CD4-positive, alpha-beta T cell treated with Interleukin-17A for 1 hour (primary cell): Measurements from ENCODE around the gene WDFY1.

Experiments used
- DNase-seq: peaks from one replicate; pipeline ENCODE4 v3.0.0-alpha.2; 2020

Gene WDFY1

DNA sequence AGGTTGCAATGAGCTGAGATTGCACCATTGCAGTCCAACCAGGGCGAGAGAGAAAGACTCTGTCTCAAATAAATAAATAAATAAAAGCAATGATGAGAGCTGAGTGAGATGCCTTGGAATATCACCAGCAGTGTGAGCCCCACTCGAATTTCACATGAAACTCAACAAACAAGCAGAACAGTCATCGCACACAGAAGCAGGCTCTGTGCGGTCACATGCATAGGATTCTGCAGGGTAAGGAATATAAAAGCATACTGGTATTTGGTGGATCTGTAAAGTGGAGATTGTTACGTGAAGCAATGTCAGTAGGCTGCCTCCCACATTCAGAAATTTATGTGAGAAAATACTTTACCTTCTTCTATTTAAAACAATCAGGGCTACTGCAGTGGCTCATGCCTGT is 89.7 kb downstream of the WDFY1 start:
- no peak for DNase-seq

DNA sequence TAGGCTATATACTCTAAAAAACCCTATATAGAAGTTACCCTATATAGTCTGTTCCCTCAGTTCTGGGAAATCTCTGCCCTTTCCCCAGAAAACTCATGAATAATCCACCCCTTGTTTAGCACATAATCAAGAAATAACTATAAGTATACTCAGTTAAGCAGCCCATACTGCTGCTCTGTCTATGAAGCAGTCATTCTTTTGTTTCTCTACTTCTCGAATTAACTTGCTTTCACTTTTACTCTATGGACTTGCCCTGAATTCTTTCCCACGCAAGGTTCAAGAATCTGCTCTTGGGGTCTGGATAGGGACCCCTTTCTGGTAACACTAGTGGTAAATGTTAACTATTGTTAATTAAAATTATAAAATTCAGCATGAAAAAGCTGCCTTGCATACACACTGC is 90.4 kb downstream of the WDFY1 start:
- DNase-seq = no peak

DNA sequence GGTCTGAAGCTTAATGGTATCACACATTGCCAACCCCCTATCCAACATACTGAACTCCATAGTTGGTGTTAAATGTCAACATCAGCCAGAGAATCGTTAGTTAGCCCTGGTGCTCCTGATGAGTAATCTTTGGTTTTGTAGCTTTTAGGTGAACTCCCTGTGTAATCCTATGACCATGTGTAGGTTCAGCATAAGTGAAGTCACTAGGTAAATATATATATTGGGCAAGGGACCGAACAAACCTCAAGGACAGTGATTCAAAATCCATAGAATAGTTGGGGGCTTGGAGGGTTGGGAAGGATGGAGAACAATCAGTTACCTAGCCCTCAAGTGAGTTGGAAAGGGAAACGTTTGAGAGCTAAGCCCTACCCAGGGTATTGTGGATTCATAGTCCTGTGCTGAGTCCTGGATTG is 91.7 kb downstream of the WDFY1 start:
- no peak for DNase-seq

DNA sequence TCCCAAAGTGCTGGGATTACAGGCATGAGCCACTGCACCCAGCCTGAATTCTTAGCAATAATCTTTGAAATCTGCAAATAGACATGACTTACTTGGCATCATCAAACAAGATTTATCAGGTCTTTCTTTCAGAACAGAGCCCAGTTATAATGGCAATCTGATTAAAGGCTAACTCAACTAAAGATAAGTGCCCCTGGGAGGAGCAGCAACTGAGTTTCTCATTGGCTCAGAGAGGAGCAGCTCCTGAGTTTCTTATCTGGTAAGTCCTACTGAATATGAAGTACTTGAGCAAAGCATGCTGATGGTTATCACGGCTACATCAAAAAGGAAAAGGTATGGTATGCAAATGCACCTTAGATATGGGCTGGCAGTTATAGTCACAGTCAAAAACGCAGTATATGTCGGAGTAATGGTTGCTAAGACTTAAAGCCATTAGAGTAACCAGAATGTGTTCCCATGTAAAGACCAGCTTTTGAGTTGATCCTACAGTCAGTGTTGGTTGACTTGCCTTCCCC is 92.8 kb downstream of the WDFY1 start:
- no peak for DNase-seq

DNA sequence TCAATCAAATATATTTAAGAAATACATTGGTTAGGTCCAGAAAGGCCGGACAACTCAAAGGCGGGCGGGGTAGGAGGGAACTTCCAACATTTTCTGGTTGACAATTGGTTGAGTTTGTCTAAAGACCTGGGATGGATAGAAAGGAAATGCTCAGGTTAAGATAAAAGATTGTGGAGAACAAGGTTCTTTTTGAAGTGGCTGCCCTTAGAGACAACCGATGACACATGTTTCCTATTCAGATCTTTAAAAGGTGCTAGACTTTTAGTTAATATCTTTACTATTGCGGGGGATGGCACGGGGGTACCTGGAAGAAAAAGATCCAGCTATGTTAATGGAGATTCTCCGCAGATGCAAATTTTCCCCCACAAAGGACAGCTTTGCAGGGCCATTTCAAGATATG is 97.7 kb downstream of the WDFY1 start:
- no peak for DNase-seq

DNA sequence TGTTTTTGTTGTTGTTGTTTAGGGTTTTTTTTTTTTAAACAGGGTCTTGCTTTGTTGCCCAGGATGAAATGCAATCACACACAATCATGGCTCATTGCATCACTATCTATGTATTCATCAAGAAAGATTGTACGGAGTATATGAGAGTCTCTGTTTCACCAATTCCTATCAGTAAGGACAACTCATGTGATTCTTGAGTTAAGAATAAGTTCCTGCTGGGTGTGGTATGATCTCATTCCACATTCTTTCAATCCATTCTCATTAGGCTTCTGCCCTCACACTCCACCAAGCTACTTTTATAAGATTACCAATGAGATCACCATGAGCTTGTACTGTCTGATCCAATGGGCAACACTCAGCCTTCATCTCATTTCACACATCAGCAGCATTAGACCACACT is 98.6 kb downstream of the WDFY1 start:
- no peak for DNase-seq

DNA sequence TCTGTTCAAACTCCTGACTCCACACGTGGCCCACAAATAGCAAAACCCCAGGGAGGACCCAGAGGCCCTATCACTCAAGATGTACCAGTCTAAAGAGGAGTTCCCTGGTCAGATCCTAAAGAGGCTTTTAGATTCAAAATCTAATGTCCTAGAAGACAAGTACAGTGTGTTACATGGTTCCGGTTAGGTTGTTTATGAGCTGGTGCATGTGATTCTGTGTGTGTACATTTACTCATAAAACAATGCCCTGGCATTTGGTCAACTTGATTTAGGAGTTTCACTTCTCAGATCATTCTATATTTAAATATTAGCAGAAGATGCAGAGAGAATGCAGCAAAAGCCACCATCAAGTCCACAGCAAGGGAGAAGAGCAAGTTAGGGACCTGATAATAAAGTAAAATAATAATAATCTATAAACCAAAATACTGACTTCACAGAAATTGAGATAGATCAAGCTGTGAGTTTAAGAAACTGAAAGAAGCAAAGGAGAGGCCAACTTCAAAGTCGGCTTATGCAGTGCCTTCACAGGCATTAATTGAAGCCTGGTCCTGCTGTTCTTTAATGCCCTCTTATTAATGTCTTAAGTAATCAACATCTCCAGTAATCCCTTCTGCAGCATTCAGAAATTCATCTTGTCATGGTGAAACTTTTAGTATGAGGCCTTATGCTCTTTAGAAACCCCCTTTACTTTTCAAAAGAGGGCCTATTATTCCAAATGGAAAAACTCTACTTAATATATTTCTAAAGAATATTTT is 103.5 kb downstream of the WDFY1 start:
- no peak for DNase-seq

DNA sequence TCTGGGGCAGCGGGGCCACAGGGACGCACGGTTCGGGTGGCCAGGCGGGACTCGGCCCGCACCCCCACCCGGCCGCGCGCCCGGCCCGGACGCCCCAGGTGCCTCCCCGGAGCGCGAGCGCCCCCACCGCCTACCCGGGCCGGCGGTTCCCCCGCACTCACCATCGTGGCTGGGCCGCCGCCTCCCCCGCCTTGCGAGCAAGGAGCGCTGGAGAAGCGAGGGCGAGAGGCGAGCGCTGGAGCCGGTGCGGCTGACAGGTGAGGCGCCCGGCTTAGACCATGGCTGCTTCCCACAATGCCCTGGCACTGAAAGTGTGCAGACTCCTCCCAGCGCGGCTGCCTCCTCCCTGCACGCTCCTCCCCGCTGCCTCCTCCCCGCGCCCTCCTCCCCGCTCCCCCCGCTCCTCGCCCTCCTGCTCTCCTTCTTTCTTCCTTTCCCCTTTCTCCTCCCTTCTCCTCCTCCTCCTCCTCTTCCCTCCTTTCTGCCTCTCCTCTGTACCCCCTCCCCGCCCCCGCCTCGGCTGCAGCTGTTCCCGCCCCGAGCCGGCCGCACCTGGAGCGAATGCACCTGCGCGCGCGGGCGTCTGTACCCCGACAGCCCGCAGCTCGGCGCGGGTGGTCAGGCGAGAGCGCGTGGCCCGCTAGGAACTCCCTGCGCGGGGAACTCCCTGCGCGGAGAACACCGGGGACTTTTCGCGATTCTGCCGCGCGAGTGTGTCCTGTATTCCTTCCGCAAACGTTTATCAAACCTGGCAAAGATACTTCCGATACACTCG is 107.7 kb downstream of the WDFY1 start, which contains the start of gene AP1S3:
Gene AP1S3 (minus strand): TSS at position 296 of the 775 bp plus-strand sequence. CDS start 132 bp downstream, at position 164.
- peak; percentile 78 for DNase-seq

DNA sequence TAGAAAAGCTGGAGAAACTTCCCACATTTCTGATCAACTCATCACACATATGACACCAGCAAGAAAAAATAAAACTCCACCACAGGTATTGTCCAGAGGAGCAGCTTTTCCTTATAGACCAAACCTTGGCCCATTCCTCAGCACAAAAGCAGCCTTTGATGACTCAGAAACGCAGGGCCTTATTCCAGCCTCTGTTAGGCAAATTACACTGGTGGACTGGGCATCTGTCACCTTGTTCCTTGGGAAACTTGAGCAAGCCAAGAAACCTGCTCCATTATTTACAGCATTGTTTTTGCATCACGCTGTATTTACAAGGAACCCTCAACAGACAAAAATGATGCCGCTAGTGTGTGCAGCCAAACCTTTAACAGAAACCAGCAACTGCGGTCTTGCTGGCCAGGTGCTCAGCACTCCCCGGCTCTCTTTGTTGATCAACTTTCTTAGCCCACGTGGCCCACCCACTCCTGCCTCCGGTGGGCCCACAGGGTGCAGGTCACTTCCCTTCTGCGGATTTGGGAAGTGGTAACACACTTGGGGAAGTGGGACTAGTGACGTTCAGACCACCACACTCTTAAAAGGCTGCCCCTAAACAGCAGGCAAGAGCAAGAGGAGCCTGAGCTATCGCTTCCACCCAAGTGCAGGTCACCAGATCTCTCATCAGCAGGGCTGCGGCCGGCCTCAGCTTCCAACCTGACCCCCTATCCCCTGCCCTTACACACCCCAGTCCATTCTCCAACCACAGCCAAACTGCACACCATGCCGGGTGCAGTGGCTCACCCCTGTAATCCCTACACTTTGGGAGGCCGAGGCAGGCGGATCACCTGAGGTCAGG is 109.2 kb downstream of the WDFY1 start:
- peak; percentile 32 for DNase-seq

DNA sequence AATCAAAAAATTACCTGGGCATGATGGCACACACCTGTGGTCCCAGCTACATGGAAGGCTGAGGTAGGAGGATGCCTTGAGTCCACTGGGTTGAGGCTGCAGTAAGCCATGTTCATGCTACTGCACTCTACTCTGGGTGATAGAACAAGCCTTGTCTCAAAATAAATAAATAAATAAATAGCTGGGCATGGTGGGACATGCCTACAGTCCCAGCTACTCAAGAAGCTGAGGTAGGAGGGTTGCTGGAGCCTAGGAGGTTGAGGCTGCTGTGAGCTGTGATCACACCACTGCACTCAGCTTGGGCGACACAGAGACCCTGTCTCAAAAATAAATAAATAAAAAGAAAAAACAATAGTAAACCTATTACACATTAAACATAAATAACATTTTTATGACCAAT is 110.7 kb downstream of the WDFY1 start:
- no peak for DNase-seq

DNA sequence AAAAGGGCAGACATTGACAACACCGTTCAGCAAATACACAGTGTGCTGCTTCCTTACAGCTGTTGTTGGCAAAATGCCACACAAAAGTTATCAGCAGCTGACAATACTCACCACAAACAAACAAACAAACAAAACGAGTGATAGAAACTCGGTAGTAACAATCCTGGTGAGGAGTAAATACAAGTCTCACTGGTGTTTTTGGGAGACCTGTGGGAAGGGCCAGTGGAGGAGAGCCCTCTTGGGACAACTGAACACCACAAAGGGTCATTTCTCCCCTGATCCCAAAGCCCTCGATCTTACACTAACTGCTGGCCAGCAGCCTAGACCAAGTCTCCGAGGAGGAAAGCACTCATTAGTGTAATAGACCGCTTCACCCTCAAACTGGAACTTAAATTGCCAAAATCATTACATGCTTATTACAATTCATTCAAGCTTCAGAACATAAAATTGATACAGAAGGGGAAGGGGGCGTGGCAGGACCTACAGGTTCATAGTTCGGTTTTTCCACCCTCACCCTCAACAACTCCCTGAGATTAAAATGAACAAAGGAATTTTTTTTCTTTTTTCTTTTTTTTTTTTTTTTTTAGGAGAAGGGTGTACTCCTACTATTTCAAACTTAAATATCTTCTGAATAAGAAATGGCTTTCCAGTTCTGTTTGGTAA is 112.8 kb downstream of the WDFY1 start:
- no peak for DNase-seq

DNA sequence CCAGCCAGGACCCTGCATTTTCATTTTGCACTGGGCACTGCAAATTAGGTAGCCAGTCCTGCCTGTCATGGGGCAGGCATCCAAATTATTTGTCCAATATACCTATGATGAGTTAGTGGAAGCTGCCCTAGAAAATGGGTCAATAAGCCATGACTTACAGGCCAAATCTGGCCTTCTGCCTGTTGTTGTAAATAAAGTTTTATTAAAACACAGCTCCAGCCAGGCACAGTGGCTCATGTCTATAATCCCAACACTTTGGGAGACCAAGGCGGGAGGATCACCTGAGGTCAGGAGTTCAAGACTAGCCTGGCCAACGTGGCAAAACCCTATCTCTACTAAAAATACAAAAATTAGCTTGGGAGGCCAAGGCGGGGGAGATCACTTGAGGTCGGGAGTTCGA is 116.0 kb downstream of the WDFY1 start:
- DNase-seq = no peak

DNA sequence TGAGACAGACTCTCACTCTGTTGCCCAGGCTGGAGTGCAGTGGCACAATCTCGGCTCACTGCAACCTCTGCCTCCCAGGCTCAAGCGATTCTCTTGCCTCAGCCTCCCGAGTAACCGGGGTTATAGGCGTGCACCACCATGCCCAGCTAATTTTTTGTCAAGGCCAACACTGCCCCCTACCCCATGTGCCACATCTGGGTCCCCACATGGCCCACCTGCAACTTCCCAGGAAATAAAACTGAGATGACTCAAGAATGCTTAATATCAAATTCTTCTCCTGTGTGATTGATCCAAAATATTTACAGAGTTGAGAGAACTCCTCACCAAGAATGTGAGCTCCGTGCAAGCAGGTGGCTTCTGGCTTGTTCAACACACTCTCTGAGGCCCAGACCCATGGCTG is 116.8 kb downstream of the WDFY1 start:
- no peak for DNase-seq

DNA sequence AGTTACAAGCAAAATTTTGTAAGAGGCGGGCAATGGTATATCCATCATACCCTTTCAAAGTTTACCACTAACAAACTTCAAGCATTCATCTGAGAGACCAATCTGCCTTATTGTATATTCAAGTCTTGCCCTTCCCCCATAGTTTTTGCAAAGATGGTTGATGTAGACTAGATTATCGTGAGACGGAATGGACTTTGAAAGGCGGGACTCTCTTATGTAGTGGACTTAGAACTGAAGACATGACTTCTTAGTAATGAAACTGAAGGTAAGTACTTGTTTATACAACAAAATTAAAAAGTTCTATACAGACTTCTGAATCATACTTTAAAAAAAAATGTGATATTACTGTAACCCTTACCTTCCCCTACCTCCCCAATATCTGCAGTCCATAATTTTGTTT is 118.1 kb downstream of the WDFY1 start:
- DNase-seq = no peak
